ENCODE results near the gene PDE10A. TPM values are rescaled to one million over a fixed set of nuclear protein-coding genes. Genes with fewer than 3 reads are reported as not detected.

Gene PDE10A
- polyA plus RNA-seq, 3 donors, result not detected

- no peak overlapping the region for H3K27ac ChIP-seq (ENCODE audit: low read depth in 1 of 2, low read length in 2 of 2)
- H3K9ac ChIP-seq (ENCODE audit: insufficient read depth, low read length, poor library complexity, severe bottlenecking), result no peak overlapping the region
- H4K20me1 ChIP-seq (ENCODE audit: insufficient read depth, low read length), result no peaks in the 10 kb centered on the region
- no peak for TF ChIP-seq CTCF (IDR thresholded peaks at IDR 0.05)
- Mint-ChIP-seq H3K27me3 (ENCODE audit: low read depth in 3 of 3) (peaks cover 1 to 10% (median 2%) of the 10 kb centered on the region in 3 donors), H3K36me3 (no peaks in the 10 kb centered on the region), H3K4me3 (no peak overlapping the region), H3K9me3 (peaks cover 0 to 10% (median 2%) of the 10 kb centered on the region in 7 donors), H3K4me1 (no peaks in the 10 kb centered on the region), H3K27ac (no peak overlapping the region)
- intact Hi-C loops (cut with micrococcal nuclease), result no loop called here
- DNase-seq, result no peak
- no peak overlapping the region for H2AFZ ChIP-seq (ENCODE audit: insufficient read depth, low read depth, low read length, poor library complexity, severe bottlenecking)
- no peaks in the 10 kb centered on the region for H3K9me3 ChIP-seq (replicated peaks in 1 of 2; ENCODE audit: control insufficient read depth in 1 of 2, insufficient read depth in 1 of 2, low read length in 2 of 2)
- H3K4me1 ChIP-seq (ENCODE audit: control insufficient read depth in 1 of 2, insufficient read depth in 2 of 2, low read length in 2 of 2), result no peaks in the 10 kb centered on the region
- no peak overlapping the region for H3K4me2 ChIP-seq (replicated peaks; ENCODE audit: extremely low read depth, low read length, poor library complexity, severe bottlenecking)
- H3K4me3 ChIP-seq (replicated peaks in 1 of 3; ENCODE audit: low read depth in 2 of 3, low read length in 3 of 3), result no peak overlapping the region
- H3K36me3 ChIP-seq (replicated peaks in 1 of 2; ENCODE audit: control insufficient read depth in 1 of 2, insufficient read depth in 2 of 2, low read length in 2 of 2), result no peaks in the 10 kb centered on the region
- H3K27me3 ChIP-seq (ENCODE audit: control insufficient read depth in 2 of 2, insufficient read depth in 2 of 2, low read length in 2 of 2), result no peaks in the 10 kb centered on the region
- WGBS (ENCODE audit: insufficient coverage), result 58% methylated on average over 15 of the region's 20 CpGs
- H3K79me2 ChIP-seq (ENCODE audit: insufficient read depth, low read length), result no peaks in the 10 kb centered on the region
These were observed 11.4 kb upstream of the PDE10A start for GRCh38 chr6:165674155-165675029.

- DNase-seq, result no peak
- no peaks in the 10 kb centered on the region for H3K9me3 ChIP-seq (replicated peaks in 1 of 2; ENCODE audit: control insufficient read depth in 1 of 2, insufficient read depth in 1 of 2, low read length in 2 of 2)
- no peak overlapping the region for H3K27ac ChIP-seq (ENCODE audit: low read depth in 1 of 2, low read length in 2 of 2)
- no peaks in the 10 kb centered on the region for H3K4me1 ChIP-seq (ENCODE audit: control insufficient read depth in 1 of 2, insufficient read depth in 2 of 2, low read length in 2 of 2)
- no peak for TF ChIP-seq CTCF (IDR thresholded peaks at IDR 0.05)
- H2AFZ ChIP-seq (ENCODE audit: insufficient read depth, low read depth, low read length, poor library complexity, severe bottlenecking), result no peak overlapping the region
- Mint-ChIP-seq H3K9me3 (peaks cover 0 to 2% (median under 1%) of the 10 kb centered on the region in 7 donors), H3K4me3 (no peak overlapping the region), H3K4me1 (no peaks in the 10 kb centered on the region), H3K27ac (peak overlapping the region in 1 of 7 donors; percentile 38), H3K27me3 (ENCODE audit: low read depth in 3 of 3) (peaks cover 6 to 22% (median 12%) of the 10 kb centered on the region in 3 donors), H3K36me3 (no peaks in the 10 kb centered on the region)
- intact Hi-C loops (cut with micrococcal nuclease), result no loop called here
- no peaks in the 10 kb centered on the region for H4K20me1 ChIP-seq (ENCODE audit: insufficient read depth, low read length)
- H3K4me2 ChIP-seq (replicated peaks; ENCODE audit: extremely low read depth, low read length, poor library complexity, severe bottlenecking), result no peak overlapping the region
- no peaks in the 10 kb centered on the region for H3K79me2 ChIP-seq (ENCODE audit: insufficient read depth, low read length)
- H3K9ac ChIP-seq (ENCODE audit: insufficient read depth, low read length, poor library complexity, severe bottlenecking), result no peak overlapping the region
- H3K27me3 ChIP-seq (ENCODE audit: control insufficient read depth in 2 of 2, insufficient read depth in 2 of 2, low read length in 2 of 2), result peaks cover 5 to 11% of the 10 kb centered on the region in 2 donors
- no peak overlapping the region for H3K4me3 ChIP-seq (replicated peaks in 1 of 3; ENCODE audit: low read depth in 2 of 3, low read length in 3 of 3)
- no peaks in the 10 kb centered on the region for H3K36me3 ChIP-seq (replicated peaks in 1 of 2; ENCODE audit: control insufficient read depth in 1 of 2, insufficient read depth in 2 of 2, low read length in 2 of 2)
- 73% methylated on average over 4 of the region's 6 CpGs for WGBS (ENCODE audit: insufficient coverage)
These were observed 8.3 kb upstream of the PDE10A start for GRCh38 chr6:165671222-165671768.

All from CD14-positive monocyte (primary cell).